Right renal pelvis (tissue), 4 donors: ENCODE measurements around the gene MAN1A1. TPM values are rescaled to one million over a fixed set of nuclear protein-coding genes. Genes with fewer than 3 reads are reported as not detected.
"Not testable (repeated sequence)": the region's sequence is repeated elsewhere in the genome, so short reads cannot be mapped to it uniquely, and the experiment has no call there.

Experiments used
- DNase-seq, 4 donors: peaks; one replicate each; pipeline ENCODE4 v3.0.0-alpha.2; 2013; ENCODE audit warnings: low read depth in 4 of 4, low spot score in 3 of 4, missing footprints in 1 of 4
- polyA plus RNA-seq, 4 donors: library from polyadenylated mRNA; unstranded; fragments of 120-200 nt; gene quantifications; one replicate each; pipeline ENCODE4 v1.2.1, GENCODE V29; 2013; ENCODE audit not compliant: insufficient read length in 4 of 4

MAN1A1 gene
- polyA plus RNA-seq = 100 to 1,000 TPM; 102 to 123 (median 115) TPM

GRCh38 chr6:119349361-119350201 is at the start of gene MAN1A1:
Gene MAN1A1 (minus strand): TSS chr6:119349761. CDS start chr6:119349065, 696 bp downstream.
- DNase-seq = peak; percentile 81 to 87 (median 86)

GRCh38 chr6:119395192-119395591 is 45.6 kb upstream of the MAN1A1 start:
- DNase-seq = no peak

GRCh38 chr6:119390247-119390793 is 40.8 kb upstream of the MAN1A1 start:
- DNase-seq = no peak

GRCh38 chr6:119385994-119386393 is 36.4 kb upstream of the MAN1A1 start:
- no peak for DNase-seq

- no peak for DNase-seq
These were observed 34.9 kb upstream of the MAN1A1 start for GRCh38 chr6:119384444-119384843.

GRCh38 chr6:119379809-119380208 is 30.2 kb upstream of the MAN1A1 start:
- DNase-seq = no peak

- not testable (repeated sequence) for DNase-seq
These were observed 27.5 kb upstream of the MAN1A1 start for GRCh38 chr6:119377043-119377442.

GRCh38 chr6:119370080-119370479 is 20.5 kb upstream of the MAN1A1 start:
- DNase-seq = no peak

GRCh38 chr6:119368921-119369320 is 19.4 kb upstream of the MAN1A1 start:
- no peak for DNase-seq

- DNase-seq = no peak
These were observed 11.6 kb upstream of the MAN1A1 start for GRCh38 chr6:119361209-119361608.

- DNase-seq = no peak
These were observed 10.8 kb upstream of the MAN1A1 start for GRCh38 chr6:119360262-119360915.

- DNase-seq = no peak
These were observed 6.3 kb upstream of the MAN1A1 start for GRCh38 chr6:119355890-119356289.

- DNase-seq = no peak
These were observed 5.6 kb upstream of the MAN1A1 start for GRCh38 chr6:119355157-119355556.

GRCh38 chr6:119353696-119354095 is 4.1 kb upstream of the MAN1A1 start:
- DNase-seq = no peak

GRCh38 chr6:119352001-119352400 is 2.4 kb upstream of the MAN1A1 start:
- no peak for DNase-seq

GRCh38 chr6:119350952-119351372 is 1.4 kb upstream of the MAN1A1 start:
- DNase-seq = no peak

- peak in 2 of 4 donors; percentile 44 to 50 for DNase-seq
These were observed 816 bp upstream of the MAN1A1 start for GRCh38 chr6:119350202-119350951.

GRCh38 chr6:119348748-119349360 is 707 bp downstream of the MAN1A1 start:
- DNase-seq = no peak

GRCh38 chr6:119348096-119348747 is 1.3 kb downstream of the MAN1A1 start:
- no peak for DNase-seq
